ENCODE measurements around the gene KRTAP12-3.

Gene KRTAP12-3

GRCh38 chr21:44664691-44665090 is 7.0 kb downstream of the KRTAP12-3 start:
- intact Hi-C loops (cut with DNase I; ENCODE audit: low total_unique reads), result no loop called here
- no peak for DNase-seq
- Histone ChIP-seq H3K27ac (no peak overlapping the region), H3K4me3 (no peak overlapping the region), H3K36me3 (no peaks in the 10 kb centered on the region), H3K27me3 (no peaks in the 10 kb centered on the region), H3K4me1 (no peaks in the 10 kb centered on the region), H3K9me3 (peaks cover 0 to 5% (median 0%) of the 10 kb centered on the region in 3 donors)
- TF ChIP-seq CTCF (IDR thresholded peaks at IDR 0.05), result no peak

GRCh38 chr21:44666401-44667320 is 8.9 kb downstream of the KRTAP12-3 start, which contains the start of gene KRTAP12-2:
KRTAP12-2 (minus strand) TSS chr21:44666927; CDS start chr21:44666886, 41 bp downstream.
- Histone ChIP-seq H3K27me3 (no peaks in the 10 kb centered on the region), H3K9me3 (peaks cover 0 to 13% (median 6%) of the 10 kb centered on the region in 3 donors), H3K36me3 (no peaks in the 10 kb centered on the region), H3K27ac (no peak within 1 kb of the TSS), H3K4me1 (no peaks in the 10 kb centered on the region), H3K4me3 (no peak within 1 kb of the TSS)
- TF ChIP-seq CTCF (IDR thresholded peaks at IDR 0.05), result no peak
- peak in 1 of 2 donors; percentile 53 for DNase-seq
- intact Hi-C loops (cut with DNase I; ENCODE audit: low total_unique reads), result no loop called here

- TF ChIP-seq CTCF (IDR thresholded peaks at IDR 0.05), result no peak
- no peak for DNase-seq
- Histone ChIP-seq H3K4me3 (no peak overlapping the region), H3K27me3 (no peaks in the 10 kb centered on the region), H3K36me3 (no peaks in the 10 kb centered on the region), H3K4me1 (no peaks in the 10 kb centered on the region), H3K27ac (no peak overlapping the region), H3K9me3 (peaks cover 1 to 21% (median 16%) of the 10 kb centered on the region in 3 donors)
- intact Hi-C loops (cut with DNase I; ENCODE audit: low total_unique reads), result no loop called here
Measured at GRCh38 chr21:44667612-44668011, 9.9 kb downstream of the KRTAP12-3 start.

GRCh38 chr21:44670642-44671432 is 13.1 kb downstream of the KRTAP12-3 start:
- no peak for TF ChIP-seq CTCF (IDR thresholded peaks at IDR 0.05)
- H3K9me3 ChIP-seq, result peaks cover 4 to 32% (median 18%) of the 10 kb centered on the region in 3 donors
- no peak overlapping the region for H3K27ac ChIP-seq
- intact Hi-C loops (cut with DNase I; ENCODE audit: low total_unique reads), result no loop called here
- H3K4me1 ChIP-seq, result no peaks in the 10 kb centered on the region
- H3K27me3 ChIP-seq, result no peaks in the 10 kb centered on the region
- no peak overlapping the region for H3K4me3 ChIP-seq
- H3K36me3 ChIP-seq, result no peaks in the 10 kb centered on the region
- peak in 1 of 2 donors; percentile 40 for DNase-seq

- intact Hi-C loops (cut with DNase I; ENCODE audit: low total_unique reads), result no loop called here
- peaks cover 4 to 32% (median 18%) of the 10 kb centered on the region in 3 donors for H3K9me3 ChIP-seq
Measured at GRCh38 chr21:44671911-44672310, 14.2 kb downstream of the KRTAP12-3 start.

More at GRCh38 chr21:44671911-44672310, 14.2 kb downstream of the KRTAP12-3 start:
- no peaks in the 10 kb centered on the region for H3K36me3 ChIP-seq
- no peak overlapping the region for H3K27ac ChIP-seq
- no peaks in the 10 kb centered on the region for H3K27me3 ChIP-seq
- DNase-seq, result no peak
- no peak overlapping the region for H3K4me3 ChIP-seq
- no peaks in the 10 kb centered on the region for H3K4me1 ChIP-seq
- no peak for TF ChIP-seq CTCF (IDR thresholded peaks at IDR 0.05)

All from tibial artery (tissue), 4 donors.